Measurements from ENCODE around the gene RNF181.

RNF181 gene

DNA sequence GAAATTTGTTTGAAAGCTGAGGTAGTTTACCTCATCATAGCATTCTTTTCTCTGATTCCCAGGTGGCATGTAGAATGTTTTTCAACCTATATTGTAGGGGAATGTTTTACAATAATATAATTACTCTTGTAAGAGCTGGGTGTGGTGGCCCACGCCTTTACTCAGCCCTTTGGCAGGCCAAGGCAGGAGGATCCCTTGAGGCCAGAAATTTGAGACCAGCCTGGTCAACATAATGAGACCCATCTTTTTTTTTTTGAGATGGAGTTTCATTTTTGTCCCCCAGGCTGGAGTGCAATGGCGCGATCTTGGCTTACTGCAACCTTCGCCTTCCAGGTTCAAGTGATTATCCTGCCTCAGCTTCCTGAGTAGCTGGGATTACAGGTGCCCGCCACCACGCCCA, 24.1 kb downstream of the RNF181 start:
- FAIRE-seq: no peak

DNA sequence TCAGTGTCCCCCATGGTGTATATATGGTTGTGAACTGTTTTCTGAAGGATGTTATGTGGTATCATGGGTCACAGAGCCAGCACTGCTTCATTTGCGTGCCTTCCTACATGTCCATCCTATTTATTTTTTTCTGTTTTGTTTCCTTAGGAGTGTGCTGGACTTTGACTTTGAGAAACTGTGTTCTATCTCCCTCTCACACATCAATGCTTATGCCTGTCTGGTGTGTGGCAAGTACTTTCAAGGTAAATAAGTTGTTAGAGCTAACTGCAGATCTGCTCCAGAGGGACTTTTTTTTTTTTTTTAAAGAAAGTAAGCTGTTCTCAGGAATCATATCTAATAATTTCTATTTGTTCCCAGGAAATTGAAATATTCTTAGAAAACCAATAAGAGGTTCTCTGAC, 25.8 kb downstream of the RNF181 start:
- FAIRE-seq: no peak

DNA sequence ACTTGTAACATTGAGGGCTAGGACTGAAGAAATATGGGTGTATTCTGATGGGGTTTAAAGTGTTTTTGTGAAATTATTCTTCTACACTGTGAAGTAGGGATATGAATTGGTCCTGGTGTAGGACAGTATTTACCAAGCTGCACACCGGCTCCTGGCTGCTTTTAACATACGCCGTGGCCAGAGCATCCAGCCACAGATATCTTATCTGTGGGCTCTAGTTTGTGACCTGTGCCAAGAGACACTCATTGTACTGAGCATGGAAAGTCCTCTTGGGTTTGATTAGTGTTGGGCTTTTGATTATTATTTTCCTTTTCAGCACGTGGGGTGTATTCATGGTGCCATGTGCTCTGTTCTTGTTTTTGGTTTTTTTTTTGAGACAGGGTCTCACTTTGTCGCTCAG, 28.4 kb downstream of the RNF181 start:
- no peak for FAIRE-seq

DNA sequence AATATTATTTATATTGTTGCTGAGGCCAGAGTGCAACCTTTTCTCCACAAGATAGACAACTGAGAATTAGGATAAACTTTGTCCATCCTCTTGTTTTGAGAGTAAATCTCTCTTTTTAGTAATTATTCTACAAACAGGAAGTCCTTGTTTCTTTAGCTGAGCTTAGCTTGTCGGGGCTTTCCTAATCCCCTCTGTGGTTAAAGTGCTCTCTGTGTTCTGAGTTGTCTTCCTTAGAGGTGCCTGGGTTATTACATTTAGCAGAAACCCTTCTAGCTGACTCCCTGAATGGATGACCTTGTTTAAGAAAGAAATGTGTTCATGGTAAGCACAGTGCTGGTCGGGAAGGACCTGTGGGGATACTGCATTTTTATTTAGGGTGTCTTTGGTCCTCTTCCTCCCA, 33.1 kb downstream of the RNF181 start:
- no peak for FAIRE-seq

DNA sequence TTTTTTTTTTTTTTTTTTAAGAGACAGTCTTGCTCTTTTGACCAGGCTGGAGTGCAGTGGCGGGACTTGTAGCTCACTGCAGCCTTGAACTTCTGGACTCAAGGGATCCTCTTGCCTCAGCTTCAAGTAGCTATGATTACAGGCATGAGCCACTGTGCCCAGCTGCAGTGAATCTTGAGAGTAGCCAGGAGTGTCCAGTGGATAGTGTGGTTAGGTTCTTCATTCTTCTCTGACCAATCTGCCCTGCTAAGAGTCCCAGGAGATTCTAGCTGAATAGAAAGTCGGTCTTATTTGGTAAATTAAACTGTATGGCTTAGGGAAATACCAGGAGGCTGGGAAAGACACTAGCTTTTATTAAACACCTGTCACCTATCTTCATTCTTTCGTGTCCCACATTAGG, 35.8 kb downstream of the RNF181 start:
- FAIRE-seq: no peak

DNA sequence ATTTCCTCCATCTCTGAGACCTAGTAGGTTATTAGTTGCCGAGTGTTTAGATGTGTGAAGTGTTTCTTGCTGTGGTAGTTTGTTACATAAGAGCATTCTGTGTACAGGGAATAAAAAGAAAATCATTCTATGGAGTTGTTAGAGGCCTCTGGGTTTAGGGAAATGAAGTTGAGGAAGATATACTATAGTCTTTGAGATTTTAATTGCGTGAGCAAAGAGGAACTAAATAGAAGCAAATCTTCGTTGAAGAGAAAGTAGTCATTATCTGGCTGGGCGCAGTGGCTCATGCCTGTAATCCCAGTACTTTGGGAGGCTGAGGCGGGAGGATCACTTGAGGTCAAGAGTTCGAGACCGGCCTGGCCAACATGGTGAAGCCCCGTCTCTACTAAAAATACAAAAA, 39.5 kb downstream of the RNF181 start:
- FAIRE-seq: no peak

DNA sequence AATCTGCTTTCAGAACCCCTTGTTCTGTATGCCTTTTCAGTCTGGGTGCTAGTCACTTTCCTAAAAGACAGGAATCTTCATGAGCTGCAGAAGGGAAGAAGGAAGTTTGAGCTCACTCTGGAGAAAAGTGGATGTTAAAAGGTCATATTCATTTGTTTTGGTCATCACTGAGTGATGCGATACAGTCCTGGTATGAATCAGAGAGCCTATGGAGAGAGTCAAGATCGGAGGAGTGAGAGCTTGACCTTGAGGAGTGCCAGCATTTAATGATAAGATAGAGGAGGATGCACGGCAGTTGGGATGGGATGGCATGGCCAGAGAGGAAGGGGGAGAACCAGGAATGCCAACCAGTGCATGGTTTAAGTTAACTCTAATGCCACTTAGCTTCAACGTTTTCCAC, 40.1 kb downstream of the RNF181 start:
- FAIRE-seq: no peak

DNA sequence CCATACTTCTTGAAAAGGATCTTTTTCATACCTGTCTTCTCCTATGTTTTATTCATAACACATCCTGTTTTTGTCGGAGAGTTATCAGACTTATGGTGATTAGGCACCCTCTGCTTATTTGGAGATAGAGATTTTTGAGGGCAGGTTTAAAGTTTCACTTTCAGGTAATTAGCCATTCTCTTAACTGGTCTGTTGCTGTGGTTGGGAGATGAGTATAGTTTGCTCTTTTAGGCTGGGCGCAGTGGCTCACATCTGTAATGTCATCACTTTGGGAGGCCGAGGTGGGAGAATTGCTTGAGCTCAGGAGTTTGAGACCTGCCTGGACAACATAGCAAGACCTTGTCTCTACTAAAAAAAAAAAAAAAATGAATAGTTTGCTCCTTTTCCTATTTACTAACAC, 47.2 kb downstream of the RNF181 start:
- FAIRE-seq: no peak

DNA sequence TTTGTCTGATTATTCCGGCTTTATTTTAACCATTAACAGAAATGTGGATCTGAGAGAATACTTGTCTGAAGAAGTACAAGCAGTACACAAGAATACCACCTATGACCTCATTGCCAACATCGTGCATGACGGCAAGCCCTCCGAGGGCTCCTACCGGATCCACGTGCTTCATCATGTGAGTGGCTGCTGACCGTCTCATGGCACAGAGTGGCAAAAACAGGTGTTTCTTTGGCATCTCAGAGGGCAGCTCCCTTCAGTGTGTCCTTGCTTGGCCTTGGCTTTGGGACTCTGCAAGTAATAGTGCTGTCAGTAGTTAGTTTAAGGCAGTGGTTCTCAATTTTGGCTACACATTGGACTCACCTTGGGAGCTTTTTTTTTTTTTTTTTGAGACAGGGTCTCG, 49.4 kb downstream of the RNF181 start:
- FAIRE-seq: no peak

DNA sequence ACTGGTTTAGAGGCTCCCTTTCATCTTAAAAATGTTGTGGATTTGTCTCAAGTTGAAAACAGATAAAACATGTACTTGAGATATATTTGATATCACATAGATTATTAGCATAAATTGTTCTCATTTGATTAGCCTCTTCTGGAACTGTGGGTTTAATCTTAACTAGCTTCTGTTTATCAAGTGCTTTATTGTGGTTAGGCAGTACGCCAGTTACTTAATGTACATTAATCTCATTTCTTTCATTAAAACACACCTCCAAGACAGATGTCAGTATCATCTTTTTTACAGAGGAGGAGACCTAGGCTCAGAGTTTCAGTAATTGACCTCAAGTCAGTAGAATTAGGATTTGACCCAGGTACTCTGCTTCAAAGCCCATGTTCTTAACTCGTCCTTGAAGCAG, 50.6 kb downstream of the RNF181 start:
- no peak for FAIRE-seq
